Activated T-cell treated with anti-CD3 and anti-CD28 coated beads, Interleukin-2, amount 50 U/mL, for 1 hour (primary cell): ENCODE measurements around the gene TFF2.

ENCODE experiments used
- DNase-seq: peaks from one replicate; pipeline ENCODE4 v3.0.0-alpha.2; 2020

TFF2 gene

GRCh38 chr21:42365770-42366169 lies 15.0 kb upstream of the TFF2 start:
- DNase-seq: no peak

DNA sequence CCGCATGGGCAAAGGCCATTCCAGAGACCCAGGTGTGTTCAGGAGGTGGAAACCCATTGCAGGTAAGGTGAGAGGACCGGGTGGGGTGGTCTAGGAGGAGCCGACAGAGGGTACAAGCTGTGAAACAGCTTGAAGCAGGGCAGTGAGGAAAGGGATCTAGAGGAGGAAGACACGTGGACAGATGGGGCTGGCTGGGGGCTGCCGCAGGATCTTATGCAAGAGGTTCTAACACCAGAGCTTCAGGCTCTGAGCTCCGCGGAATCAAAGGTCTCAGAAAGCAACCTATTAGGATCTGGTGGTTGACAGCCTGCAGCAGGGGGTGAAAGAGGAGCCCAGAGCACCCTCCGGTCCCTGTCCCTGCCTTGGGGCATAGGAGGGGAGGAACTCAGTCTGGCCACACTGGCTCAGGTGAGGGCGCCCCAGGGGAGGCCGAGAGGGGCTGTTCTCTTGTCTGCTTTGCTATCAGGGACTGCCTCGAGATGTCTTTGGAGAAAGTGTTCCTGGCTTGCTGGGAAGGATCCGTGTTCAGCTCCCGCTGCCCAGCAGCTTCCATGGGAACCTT lies 13.6 kb upstream of the TFF2 start:
- DNase-seq: no peak

- no peak for DNase-seq
These were observed 12.5 kb upstream of the TFF2 start for GRCh38 chr21:42363312-42363711.

DNA sequence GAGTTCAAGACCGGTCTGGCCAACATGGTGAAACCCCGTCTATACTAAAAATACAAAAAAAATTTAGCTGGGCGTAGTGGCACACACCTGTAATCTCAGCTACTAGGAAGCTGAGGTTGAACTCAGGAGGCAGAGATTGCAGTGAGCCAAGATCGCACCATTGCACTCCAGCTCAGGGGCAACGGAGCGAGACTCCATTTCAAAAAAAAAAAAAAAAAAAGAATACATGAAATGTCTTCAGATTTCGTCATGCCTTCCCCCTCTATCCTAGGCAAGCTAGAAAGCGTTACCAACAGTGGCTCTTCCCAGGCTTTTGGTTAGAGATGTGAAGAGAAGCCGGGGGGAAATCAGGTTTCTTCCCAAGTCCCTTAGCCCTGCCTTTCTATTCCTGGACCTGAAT lies 11.9 kb upstream of the TFF2 start:
- no peak for DNase-seq

- no peak for DNase-seq
These were observed 11.4 kb upstream of the TFF2 start for GRCh38 chr21:42362198-42362597.

- DNase-seq: no peak
These were observed 10.5 kb upstream of the TFF2 start for GRCh38 chr21:42361286-42361685.

DNA sequence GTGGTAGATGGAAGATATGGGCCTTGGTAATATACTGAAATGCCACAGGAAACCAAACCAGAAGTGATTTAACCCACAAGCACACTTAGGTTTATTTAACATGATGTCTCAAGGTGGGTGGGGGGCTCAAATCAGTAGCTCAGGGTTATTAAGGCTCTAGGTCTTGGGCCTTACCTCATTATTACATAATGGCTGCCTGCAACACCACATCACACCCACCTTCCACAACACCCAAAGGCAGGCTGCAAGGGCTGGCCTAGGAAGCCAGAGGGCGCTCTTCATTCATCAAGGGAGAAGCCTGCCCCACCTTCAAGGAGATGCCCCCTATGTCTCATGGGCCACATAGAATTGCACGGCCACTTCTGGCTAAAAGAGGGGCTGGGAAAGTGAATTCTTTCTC lies 9.5 kb upstream of the TFF2 start:
- no peak for DNase-seq

DNA sequence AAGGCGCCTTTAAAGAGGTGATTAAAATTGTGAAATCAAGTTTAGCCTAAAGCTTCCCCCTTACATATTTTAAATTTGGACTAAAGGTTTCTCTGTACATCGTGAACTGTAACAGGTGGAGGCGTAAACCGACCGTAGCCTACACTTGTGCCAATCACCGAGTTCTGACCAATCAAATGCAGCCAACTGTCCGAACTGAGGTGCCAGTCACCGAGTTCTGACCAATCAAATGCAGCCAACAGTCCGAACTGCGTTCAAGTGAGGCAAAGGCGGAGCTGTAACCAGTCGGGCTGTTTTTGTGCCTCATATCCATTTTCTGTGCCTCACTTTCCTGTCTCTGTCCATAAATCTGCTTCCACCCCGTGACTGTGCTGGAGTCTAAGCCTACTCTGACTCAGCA lies 8.1 kb upstream of the TFF2 start:
- no peak for DNase-seq

DNA sequence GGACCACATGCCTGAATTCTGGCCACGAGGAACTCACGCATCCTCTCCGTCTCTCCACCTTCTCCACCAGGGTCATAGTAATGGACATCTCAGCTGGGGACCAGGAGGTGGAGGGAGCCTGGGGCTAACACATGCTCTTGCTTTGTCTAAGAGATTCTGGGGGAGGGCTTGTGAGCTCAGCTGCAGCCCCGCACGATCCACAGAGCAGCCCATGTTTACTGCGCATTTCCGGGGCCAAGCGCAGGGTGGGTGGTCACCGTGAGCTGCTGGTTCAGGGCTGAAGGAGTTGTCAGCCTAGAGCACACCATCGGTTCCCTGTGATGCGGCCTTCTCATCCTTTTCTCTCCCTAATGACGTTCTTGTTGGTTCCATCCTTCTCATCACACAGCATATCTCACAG lies 7.5 kb upstream of the TFF2 start:
- DNase-seq: no peak

- DNase-seq: no peak
These were observed 6.5 kb upstream of the TFF2 start for GRCh38 chr21:42357307-42357706.

DNA sequence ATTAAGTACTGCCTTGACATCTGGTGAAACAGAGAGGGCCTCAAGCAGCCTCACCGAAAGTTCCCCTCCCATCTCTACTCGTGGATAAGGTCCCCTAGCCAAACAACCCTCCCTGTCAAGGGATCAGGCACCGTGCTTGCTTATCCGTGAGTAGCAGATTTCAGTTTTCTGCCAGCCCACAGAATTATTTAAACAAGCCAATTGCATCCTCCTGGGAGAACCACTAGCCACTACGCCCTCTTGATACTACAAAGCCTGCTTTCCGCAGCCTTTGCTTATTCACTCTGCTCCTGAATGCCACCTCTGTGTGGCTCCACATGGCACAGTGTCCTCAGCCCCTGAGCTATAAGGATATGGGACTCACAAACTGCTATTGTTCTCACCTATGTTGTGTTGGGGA lies 5.9 kb upstream of the TFF2 start:
- no peak for DNase-seq

DNA sequence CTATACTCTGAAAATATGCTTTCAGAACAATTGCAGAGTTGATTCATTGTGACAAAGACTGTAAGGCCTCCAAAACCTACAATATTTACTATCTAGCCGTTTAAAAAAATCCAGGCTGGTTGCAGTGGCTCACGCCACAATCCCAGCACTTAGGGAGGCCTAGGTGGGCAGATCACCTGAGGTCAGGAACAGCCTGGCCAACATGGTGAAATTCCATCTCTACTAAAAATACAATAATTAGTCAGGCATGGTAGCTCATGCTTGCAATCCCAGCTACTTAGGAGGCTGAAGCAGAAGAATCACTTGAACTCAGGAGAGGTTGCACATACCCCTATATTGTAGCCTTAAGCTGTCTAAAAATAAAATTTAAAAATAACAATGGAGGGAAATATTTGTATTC lies 5.3 kb upstream of the TFF2 start:
- no peak for DNase-seq

DNA sequence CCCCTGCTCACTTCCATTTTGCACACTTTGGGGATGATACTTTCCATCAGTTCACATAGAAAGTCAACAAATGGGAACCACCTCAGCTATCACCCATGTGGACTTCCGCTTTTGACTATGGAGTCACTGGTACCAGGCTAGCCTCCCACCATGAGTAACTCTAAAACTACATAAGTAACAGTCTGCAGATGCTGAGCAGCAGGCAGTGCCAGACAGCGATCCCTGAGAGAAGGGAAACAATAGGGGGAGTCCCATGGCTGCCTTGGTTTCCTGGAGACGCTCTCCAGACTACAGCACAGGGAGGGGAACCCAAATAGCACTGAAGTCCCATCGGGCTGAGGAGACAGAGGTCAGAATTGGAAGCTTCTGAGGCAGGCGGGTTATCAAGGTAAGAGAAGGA lies 2.8 kb upstream of the TFF2 start:
- DNase-seq: no peak

GRCh38 chr21:42352441-42353095 lies 1.8 kb upstream of the TFF2 start:
- peak; percentile 4 for DNase-seq

DNA sequence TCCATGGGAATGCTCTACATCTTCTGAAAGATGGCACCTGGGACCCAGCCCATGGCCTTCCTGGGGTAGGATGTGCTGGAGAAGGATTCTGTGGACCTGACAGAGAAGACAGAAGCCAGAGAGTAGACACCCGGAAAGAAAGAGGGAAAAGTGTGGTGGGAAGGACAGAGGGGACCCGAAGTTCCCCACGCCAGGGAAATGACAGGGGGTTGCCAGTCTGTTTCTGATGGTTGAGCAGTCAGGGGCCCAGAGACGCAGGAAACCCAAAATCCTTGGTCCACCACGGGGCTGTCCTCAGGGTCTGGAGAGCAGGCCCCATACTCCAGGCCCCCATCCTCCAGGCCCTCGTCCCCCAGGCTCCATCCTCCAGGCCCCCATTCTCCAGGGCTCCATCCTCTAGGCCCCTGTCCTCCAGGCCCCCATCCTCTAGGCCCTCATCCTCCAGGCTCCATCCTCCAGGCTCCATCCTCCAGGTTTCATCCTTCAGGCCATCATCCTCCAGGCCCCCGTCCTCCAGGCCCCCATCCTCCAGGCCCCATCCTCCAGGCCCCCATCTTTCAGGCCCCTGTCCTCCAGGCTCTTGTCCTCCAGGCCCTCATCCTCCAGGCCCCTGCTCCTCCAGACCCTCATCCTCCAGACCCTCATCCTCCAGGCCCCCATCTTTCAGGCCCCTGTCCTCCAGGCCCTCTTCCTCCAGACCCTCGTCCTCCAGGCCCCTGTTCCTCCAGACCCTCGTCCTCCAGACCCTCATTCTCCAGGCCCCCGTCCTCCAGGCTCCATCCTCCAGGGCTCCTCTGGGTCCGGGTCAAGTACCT lies 1.0 kb upstream of the TFF2 start:
- DNase-seq: peak; percentile 2

DNA sequence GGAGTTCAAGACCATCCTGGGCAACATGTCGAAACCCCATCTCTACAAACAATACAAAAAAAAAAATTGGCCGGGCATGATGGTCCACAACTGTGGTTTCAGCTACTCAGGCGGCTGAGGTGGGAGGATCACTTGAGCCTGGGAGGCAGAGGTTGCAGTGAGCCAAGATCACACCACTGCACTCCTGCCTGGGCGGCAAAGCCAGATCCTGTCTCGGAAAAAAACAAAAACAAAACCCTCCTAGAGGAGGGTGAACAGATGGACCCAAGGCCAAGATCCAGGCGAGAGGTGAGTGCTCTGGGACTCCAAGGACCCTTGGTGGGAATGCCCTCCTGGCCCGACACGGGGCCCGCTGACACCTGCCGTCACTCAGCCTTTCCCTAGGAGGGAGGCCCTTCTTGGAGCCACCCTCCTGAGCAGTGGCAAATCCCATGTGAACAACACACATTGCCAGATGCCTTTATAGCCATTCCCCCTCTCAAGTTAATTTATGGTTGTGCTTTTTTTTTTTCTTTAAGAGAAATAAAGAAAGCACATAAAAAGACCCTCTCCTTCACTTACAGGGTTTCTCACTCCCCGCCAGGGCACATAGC lies 380 bp downstream of the TFF2 start:
- peak; percentile 12 for DNase-seq

DNA sequence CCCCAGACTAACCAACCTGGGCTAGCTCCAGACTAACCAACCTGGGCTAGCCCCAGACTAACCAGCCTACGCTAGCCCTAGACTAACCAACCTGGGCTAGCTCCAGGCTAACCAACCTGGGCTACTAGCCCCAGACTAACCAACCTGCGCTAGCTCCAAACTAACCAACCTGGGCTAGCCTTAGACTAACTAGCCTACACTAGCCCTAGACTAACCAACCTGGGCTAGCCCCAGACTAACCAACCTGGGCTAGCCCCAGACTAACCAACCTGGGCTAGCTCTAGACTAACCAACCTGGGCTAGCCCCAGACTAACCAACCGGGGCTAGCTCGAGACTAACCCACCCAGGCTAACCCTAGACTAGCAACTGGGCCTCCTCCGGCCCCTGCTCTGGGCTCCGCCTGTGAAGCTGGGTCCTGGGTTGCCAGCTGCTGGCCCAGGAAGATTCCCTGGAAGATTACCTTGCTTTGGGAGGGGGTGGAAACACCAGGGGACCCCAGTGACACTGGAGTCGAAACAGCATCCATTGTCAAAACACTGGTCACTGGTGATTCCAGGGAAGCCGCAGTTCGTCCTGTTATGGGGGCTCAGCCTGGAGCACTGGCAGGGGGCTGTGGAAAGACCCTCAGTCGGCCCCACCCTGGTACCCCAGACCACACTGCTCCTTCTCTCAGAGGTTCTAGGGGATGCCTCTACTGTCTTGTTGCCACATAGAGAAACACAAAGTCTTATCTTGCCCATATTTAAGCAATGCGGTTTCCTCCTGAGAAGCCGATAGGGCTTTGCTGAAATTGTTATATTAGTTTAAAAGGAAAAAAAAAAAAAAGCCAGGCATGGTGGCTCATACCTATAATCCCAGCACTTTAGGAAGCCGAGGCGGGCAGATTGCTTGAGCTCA lies 1.1 kb downstream of the TFF2 start:
- DNase-seq: no peak

DNA sequence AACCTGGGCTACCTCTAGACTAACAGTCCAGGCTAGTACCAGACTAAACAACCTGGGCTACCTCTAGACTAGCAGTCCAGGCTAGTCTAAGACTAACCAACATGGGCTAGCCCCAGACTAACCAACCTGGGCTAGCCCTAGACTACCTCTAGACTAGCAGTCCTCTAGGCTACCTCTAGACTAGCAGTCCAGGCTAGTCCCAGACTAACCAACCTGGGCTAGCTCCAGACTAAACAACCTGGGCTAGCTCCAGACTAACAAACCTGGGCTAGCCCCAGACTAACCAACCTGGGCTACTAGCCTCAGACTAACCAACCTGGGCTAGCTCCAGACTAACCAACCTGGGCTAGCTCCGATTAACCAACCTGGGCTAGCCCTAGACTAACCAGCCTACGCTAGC lies 2.0 kb downstream of the TFF2 start:
- DNase-seq: no peak

DNA sequence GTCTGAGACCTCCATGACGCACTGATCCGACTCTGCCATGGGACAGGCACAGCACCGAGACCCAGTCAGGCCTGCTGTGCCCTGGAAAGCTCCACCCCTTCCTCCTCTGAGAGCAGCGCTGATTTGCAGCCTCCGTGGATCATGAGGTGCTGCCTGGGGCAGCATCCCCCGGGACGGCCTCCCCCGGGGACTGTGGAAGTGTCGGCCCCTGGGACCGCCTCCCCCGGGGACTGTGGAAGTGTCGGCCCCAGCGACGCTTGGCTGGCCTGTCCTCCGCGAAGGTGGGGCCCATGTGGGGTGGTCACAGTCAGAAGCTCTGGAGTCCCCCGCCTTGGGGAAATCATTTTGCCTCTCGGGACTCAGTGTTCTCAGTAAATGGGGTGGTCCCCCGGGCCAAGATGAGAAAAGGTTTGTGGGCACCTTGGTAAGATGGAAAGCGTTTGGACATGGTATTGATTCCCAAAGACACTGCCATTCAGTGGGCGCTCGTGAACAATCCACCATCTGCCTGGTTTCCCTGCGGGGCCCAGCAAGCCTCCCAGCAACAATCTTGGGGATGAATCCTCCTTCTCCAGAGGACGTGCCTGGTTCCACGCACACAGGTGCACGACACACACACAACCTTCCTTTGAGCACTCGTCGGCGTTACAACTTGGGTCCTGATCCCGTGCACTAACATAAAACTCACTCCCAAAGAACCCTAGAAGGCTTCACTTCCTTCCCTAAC lies 3.0 kb downstream of the TFF2 start:
- DNase-seq: no peak

GRCh38 chr21:42346866-42347600 lies 3.8 kb downstream of the TFF2 start:
- DNase-seq: no peak

DNA sequence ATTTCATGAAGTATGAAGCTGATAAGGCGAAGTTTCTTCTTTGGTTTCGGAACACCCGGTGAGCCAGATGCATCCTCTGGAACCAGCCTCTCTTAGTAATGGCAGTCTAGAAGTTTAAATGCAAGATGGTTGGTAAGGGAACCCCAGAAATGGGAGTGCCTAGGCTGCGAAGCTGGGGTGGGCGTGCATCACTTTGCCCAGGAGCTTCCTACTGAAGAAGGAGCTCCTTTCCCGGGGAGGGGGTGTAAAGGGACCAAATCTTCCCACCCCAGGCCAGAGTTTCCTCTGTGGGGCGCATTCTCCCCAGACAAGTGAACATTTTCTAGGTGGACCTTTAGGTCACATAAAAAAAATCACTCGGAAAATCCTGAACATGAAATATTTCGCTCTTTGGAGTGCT lies 4.4 kb downstream of the TFF2 start:
- DNase-seq: no peak

DNA sequence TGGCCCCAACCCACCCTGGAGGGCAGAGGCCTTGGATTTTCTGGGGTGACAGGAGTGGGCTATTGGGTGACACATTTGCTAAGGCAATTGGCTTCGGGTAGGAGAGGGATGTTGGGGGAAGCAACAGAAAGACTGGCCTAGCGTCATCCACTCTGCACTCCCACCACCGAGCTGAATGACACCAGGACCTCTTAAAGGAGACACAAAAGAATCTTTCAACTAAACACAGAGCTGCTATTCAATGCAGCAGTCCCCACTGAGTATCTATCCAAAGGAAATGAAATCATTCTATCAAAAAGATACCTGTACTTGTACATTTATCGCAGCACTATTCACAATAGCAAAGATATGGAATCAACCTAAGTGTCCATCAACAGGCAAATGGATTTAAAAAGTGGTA lies 6.2 kb downstream of the TFF2 start:
- DNase-seq: no peak
